Gastroesophageal sphincter (tissue), 4 donors: ENCODE measurements around the gene NSMCE1. TPM values are rescaled to one million over a fixed set of nuclear protein-coding genes. Genes with fewer than 3 reads are reported as not detected.

Experiments
- ATAC-seq: fragments of 150-250 bp; one replicate; pipeline ENCODE4 v1.9.1; 2016; ENCODE audit warnings: mild to moderate bottlenecking, moderate library complexity
- H3K27ac ChIP-seq, 4 donors: fragments of 200-600 bp; sonication (generic) in 3 of 4; 1 replicate in 3 of 4; 2 replicates in 1 of 4; pipeline ENCODE4 v1.5.1; 2016 to 2019
- H3K27me3 ChIP-seq: fragments of 200-600 bp; sonication (generic); one replicate; pipeline ENCODE4 v1.5.1; 2019
- H3K36me3 ChIP-seq, 2 donors: fragments of 200-600 bp; sonication (generic); one replicate each; pipeline ENCODE4 v1.5.1; 2019; ENCODE audit warnings: control low read depth in 1 of 2
- H3K4me1 ChIP-seq, 3 donors: fragments of 200-600 bp; sonication (generic); 1 replicate in 2 of 3; 2 replicates in 1 of 3; pipeline ENCODE4 v1.5.1; 2016 to 2019; ENCODE audit warnings: control low read depth in 2 of 3
- H3K4me3 ChIP-seq, 2 donors: fragments of 200-600 bp; sonication (generic); one replicate each; pipeline ENCODE4 v1.5.1; 2019; ENCODE audit warnings: mild to moderate bottlenecking in 1 of 2, moderate library complexity in 1 of 2
- H3K9me3 ChIP-seq, 3 donors: fragments of 200-600 bp; sonication (generic); one replicate each; pipeline ENCODE4 v1.5.1; 2017 to 2019; ENCODE audit warnings: control low read depth in 2 of 3
- EP300 ChIP-seq: sonication (generic); formaldehyde crosslinking; IDR thresholded peaks from one replicate; pipeline ENCODE4 v1.6.1; 2017; ENCODE audit warnings: antibody characterized with exemption, mild to moderate bottlenecking
- POLR2A ChIP-seq, 2 donors: fragments of 450-650 bp; IDR thresholded peaks; one replicate each; pipeline ENCODE4 v1.6.1; 2017; ENCODE audit warnings: antibody characterized with exemption in 2 of 2, mild to moderate bottlenecking in 2 of 2, moderate library complexity in 1 of 2
- POLR2AphosphoS5 ChIP-seq: sonication (generic); formaldehyde crosslinking; IDR thresholded peaks from one replicate; pipeline ENCODE4 v1.6.1; 2017; ENCODE audit warnings: antibody characterized with exemption
- WGBS, 2 donors: methylation state at CpG; one replicate each; pipeline ENCODE4 v1.1.5; 2018; ENCODE audit warnings: low coverage in 1 of 2; 5-methylcytosine and 5-hydroxymethylcytosine counted together
- total RNA-seq, 4 donors: library from RNA; depleted of rRNA; stranded (reverse); fragments of >200 nt; gene quantifications; one replicate each; pipeline ENCODE4 v1.1.0, GENCODE V29; 2016
- TF ChIP-seq, protein P1 (sequence below), 4 experiments: fragments of 200-600 bp in 2 of 4; fragments of 450-650 bp in 2 of 4; sonication (generic) in 1 of 4; IDR thresholded peaks; one replicate each; pipeline ENCODE4 v1.5.1; 2017 to 2019; ENCODE audit warnings: antibody characterized with exemption in 4 of 4, mild to moderate bottlenecking in 2 of 4, moderate library complexity in 2 of 4

Gene NSMCE1, protein sequence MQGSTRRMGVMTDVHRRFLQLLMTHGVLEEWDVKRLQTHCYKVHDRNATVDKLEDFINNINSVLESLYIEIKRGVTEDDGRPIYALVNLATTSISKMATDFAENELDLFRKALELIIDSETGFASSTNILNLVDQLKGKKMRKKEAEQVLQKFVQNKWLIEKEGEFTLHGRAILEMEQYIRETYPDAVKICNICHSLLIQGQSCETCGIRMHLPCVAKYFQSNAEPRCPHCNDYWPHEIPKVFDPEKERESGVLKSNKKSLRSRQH
- 10 to 100 TPM; 48.4 to 66.0 (median 63.3) TPM for total RNA-seq

DNA sequence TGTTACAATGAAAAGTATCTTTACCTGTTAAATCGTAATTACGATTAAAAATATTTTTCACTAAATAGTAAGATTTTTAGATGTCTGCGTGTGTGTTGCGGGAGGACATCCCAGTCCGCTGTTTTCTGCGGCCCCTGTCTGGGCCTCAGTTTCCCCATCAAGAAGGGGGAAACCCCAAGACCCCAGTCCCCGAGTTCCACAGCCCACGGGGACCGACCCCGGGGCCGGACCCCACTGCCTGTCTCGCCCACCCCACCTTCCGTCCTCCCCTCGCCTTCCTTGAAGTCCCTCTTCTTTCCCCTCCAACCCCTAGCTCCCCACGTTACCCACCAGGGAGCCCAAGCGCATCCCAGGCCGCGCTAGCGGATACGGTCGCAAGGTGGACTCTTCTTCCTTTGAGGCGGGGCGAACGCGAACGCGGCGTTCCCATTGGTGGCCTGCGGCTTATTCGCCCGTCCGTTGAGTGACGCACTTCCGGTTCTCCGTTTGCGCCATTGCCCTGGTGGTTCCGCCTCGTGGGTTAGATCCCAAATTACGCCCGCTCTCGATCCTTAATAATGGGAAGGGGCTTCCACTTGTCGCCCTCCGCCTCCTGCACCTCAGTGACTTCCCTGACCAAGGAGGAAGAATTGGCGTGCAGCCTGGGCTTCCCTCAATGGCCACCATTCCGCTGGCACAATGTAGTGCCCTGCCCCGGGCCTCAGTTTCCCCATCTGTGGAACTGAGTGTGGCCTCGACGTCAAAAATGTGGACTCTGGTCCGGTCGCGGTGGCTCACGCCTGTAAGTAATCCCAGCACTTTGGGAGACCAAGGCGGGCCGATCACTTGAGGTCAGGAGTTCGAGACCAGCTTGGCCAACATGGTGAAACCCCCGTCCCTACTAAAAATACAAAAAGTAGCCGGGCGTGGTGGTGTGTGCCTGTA is at the start of gene NSMCE1:
Gene NSMCE1, minus strand, starts transcription at position 397 of the 924 bp plus-strand sequence. CDS start 11,202 bp downstream, outside the sequence.
- Histone ChIP-seq H3K4me1 (peaks cover 0 to 33% (median 4%) of the 10 kb centered on the region in 3 donors), H3K4me3 (peak within 1 kb of the TSS; percentile 75 to 88), H3K27ac (peak within 1 kb of the TSS; percentile 78 to 91 (median 88)), H3K27me3 (no peaks in the 10 kb centered on the region), H3K36me3 (no peaks in the 10 kb centered on the region), H3K9me3 (no peaks in the 10 kb centered on the region)
- TF ChIP-seq, protein P1, sequence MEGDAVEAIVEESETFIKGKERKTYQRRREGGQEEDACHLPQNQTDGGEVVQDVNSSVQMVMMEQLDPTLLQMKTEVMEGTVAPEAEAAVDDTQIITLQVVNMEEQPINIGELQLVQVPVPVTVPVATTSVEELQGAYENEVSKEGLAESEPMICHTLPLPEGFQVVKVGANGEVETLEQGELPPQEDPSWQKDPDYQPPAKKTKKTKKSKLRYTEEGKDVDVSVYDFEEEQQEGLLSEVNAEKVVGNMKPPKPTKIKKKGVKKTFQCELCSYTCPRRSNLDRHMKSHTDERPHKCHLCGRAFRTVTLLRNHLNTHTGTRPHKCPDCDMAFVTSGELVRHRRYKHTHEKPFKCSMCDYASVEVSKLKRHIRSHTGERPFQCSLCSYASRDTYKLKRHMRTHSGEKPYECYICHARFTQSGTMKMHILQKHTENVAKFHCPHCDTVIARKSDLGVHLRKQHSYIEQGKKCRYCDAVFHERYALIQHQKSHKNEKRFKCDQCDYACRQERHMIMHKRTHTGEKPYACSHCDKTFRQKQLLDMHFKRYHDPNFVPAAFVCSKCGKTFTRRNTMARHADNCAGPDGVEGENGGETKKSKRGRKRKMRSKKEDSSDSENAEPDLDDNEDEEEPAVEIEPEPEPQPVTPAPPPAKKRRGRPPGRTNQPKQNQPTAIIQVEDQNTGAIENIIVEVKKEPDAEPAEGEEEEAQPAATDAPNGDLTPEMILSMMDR (IDR thresholded peaks at IDR 0.05), result peak in 3 of 4 experiments; percentile 22 to 36 (median 33)
- TF ChIP-seq EP300 (no peak), POLR2A (IDR thresholded peaks at IDR 0.05) (peak; percentile 42 to 56), POLR2AphosphoS5 (peak; percentile 87)
- ATAC-seq, result peak; percentile 97
- 0% methylated on average over 6 to 15 of the region's 58 CpGs for WGBS, 2 donors

DNA sequence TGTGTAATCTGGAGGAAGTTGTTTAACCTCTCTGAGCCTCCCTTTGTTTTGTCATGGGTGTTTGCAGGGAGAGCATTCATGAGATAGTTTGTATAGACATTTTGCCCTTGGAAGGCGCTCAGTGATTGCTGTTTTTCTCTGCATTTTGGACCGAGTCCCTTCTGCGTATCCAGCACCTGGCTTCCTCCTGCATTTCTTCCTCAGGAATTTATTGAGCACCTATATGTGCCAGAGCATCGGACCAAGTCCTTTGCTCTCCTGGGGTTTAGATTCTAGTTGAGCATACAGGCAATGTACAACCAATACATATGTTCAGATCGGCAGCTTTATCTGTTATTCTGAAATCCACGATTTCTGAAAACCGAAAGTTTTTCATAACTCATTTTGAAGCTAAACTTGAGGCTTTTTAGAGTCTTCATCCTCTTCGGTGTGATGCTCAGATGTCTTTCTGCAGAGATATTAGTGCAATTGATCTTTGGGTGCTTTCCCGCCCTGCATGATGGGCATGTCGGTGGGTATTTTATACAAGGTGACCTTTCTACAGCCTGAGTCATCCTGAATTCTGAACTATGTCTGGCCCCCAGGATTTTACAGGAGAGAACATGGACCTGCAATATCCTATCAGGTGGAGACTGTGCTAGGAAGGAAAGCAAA is 49.3 kb upstream of the NSMCE1 start:
- H3K9me3 ChIP-seq, result no peaks in the 10 kb centered on the region
- WGBS, 2 donors, result 65 to 70% methylated on average over 9 to 10 of the region's 10 CpGs
- H3K4me3 ChIP-seq, result peak overlapping the region in 1 of 2 donors; percentile 97
- no peaks in the 10 kb centered on the region for H3K27me3 ChIP-seq
- H3K4me1 ChIP-seq, result peaks cover 16 to 91% (median 54%) of the 10 kb centered on the region in 3 donors
- ATAC-seq, result no peak
- peak overlapping the region; percentile 90 to 99 (median 96) for H3K27ac ChIP-seq
- TF ChIP-seq, protein P1 (IDR thresholded peaks at IDR 0.05), result no peak
- TF ChIP-seq EP300, result no peak
- TF ChIP-seq POLR2A (IDR thresholded peaks at IDR 0.05), result no peak
- TF ChIP-seq POLR2AphosphoS5, result no peak
- H3K36me3 ChIP-seq, result no peaks in the 10 kb centered on the region

DNA sequence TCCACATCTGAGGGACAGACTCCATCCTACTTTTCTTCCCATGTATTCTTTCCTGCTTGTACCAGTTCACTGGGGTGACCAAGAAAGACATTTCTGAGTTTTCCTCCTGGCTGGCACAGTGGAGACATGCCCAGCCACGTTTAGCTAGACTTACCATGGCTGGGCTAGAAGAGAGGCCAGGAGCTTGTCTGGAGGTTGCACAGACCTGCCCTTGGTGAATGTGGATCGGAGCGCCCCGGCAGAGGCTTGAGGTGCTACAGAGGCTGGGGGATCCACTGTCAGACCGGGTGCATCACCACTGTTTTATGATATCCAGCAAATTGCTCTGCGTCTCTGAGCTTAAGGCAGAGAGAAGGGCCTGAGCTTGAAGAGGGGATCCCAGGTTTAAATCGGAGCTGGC is 48.7 kb upstream of the NSMCE1 start:
- 25 to 27% methylated on average over 2 to 6 of the region's 7 CpGs for WGBS, 2 donors
- H3K4me3 ChIP-seq, result peak overlapping the region in 1 of 2 donors; percentile 97

DNA sequence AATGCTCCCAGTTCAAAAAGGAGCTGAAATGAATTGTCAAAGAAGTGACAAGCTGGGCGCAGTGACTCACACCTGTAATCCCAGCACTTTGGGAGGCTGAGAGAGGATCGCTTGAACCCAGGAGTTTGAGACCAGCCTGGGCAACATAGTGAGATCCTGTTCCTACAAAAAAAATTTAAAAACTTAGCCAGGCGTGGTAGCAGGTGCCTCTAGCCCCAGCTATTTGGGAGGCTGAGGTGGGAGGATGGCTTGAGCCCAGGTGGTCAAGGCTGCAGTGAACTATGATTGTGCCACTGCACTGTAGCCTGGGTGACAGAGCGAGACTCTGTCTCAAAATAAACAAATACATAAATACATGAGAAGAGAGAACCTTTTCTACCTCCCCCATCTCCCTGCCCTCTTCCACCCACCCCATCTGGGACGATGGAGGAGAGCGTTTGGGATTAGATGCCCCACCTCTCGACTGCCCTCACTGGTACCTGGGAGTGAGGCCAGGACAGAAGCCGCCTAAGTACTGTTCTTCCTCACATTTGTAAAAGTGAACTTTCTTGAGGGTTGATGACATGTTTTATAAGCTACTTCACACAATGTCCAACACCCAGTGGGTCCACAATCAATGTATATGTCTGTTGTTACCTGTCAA is 47.6 kb upstream of the NSMCE1 start:
- no peaks in the 10 kb centered on the region for H3K36me3 ChIP-seq
- TF ChIP-seq POLR2A (IDR thresholded peaks at IDR 0.05), result no peak
- TF ChIP-seq POLR2AphosphoS5, result no peak
- no peak for ATAC-seq
- WGBS, 2 donors, result 40 to 73% methylated on average over 3 to 4 of the region's 8 CpGs
- H3K27me3 ChIP-seq, result no peaks in the 10 kb centered on the region
- peak overlapping the region; percentile 90 to 99 (median 96) for H3K27ac ChIP-seq
- H3K4me3 ChIP-seq, result peak overlapping the region; percentile 76 to 97
- no peaks in the 10 kb centered on the region for H3K9me3 ChIP-seq
- H3K4me1 ChIP-seq, result peaks cover 14 to 78% (median 46%) of the 10 kb centered on the region in 3 donors

More for the DNA sequence above, 48.7 kb upstream of the NSMCE1 start:
- Histone ChIP-seq H3K27ac (peak overlapping the region; percentile 90 to 99 (median 96)), H3K36me3 (no peaks in the 10 kb centered on the region), H3K9me3 (no peaks in the 10 kb centered on the region), H3K27me3 (no peaks in the 10 kb centered on the region), H3K4me1 (peaks cover 16 to 90% (median 49%) of the 10 kb centered on the region in 3 donors)
- no peak for ATAC-seq
- no peak for TF ChIP-seq POLR2AphosphoS5
- TF ChIP-seq, protein P1 (IDR thresholded peaks at IDR 0.05), result no peak
- TF ChIP-seq EP300, result no peak
- TF ChIP-seq POLR2A (IDR thresholded peaks at IDR 0.05), result no peak
